Mesothelial cell of epicardium (in vitro differentiated cells): ENCODE data around the gene HSPBAP1. TPM values are rescaled to one million over a fixed set of nuclear protein-coding genes. Genes with fewer than 3 reads are reported as not detected.
"Not testable (repeated sequence)": the region's sequence is repeated elsewhere in the genome, so short reads cannot be mapped to it uniquely, and the experiment has no call there.

Experiments
- DNase-seq, 2 experiments: peaks; one replicate each; pipeline ENCODE4 v3.0.0; 2021; ENCODE audit warnings: low spot score in 2 of 2; ENCODE audit not compliant: unreplicated experiment in 2 of 2
- H3K27ac Mint-ChIP-seq: 2 replicates; pipeline ENCODE4 v1.8.0; 2021; ENCODE audit warnings: mixed read lengths
- H3K27me3 Mint-ChIP-seq: 2 replicates; pipeline ENCODE4 v1.8.0; 2021; ENCODE audit warnings: low read depth, mixed read lengths
- H3K36me3 Mint-ChIP-seq: 2 replicates; pipeline ENCODE4 v1.8.0; 2021; ENCODE audit warnings: mixed read lengths
- H3K4me1 Mint-ChIP-seq: 2 replicates; pipeline ENCODE4 v1.8.0; 2021; ENCODE audit warnings: mixed read lengths
- H3K4me3 Mint-ChIP-seq: 2 replicates; pipeline ENCODE4 v1.8.0; 2021; ENCODE audit warnings: mild to moderate bottlenecking, moderate library complexity, mixed read lengths
- H3K9me3 Mint-ChIP-seq: 2 replicates; pipeline ENCODE4 v1.8.0; 2021; ENCODE audit warnings: mixed read lengths
- CTCF ChIP-seq: fragments of 200-600 bp; sonication (generic); IDR thresholded peaks from one replicate; pipeline ENCODE4 v1.5.0; 2021; ENCODE audit warnings: antibody characterized with exemption; ENCODE audit not compliant: unreplicated experiment
- total RNA-seq: library from RNA; stranded (reverse); gene quantifications from 3 replicates; pipeline ENCODE4 v1.2.1, GENCODE V29; 2021

Gene HSPBAP1
- total RNA-seq, 1 donor from 2014 or later: 11.3 TPM

GRCh38 chr3:122748347-122748746, 45.3 kb downstream of the HSPBAP1 start:
- no peak for DNase-seq
- Mint-ChIP-seq H3K27ac (no peak overlapping the region), H3K4me1 (no peaks in the 10 kb centered on the region), H3K27me3 (no peaks in the 10 kb centered on the region), H3K4me3 (no peak overlapping the region), H3K9me3 (peaks cover 23% of the 10 kb centered on the region), H3K36me3 (peaks cover 41% of the 10 kb centered on the region)
- TF ChIP-seq CTCF: no peak

GRCh38 chr3:122747295-122747694, 46.3 kb downstream of the HSPBAP1 start:
- peaks cover 46% of the 10 kb centered on the region for H3K36me3 Mint-ChIP-seq
- not testable (repeated sequence) for H3K4me1 Mint-ChIP-seq, H3K4me3 Mint-ChIP-seq, H3K27ac Mint-ChIP-seq, H3K27me3 Mint-ChIP-seq, DNase-seq
- H3K9me3 Mint-ChIP-seq: peaks cover 23% of the 10 kb centered on the region

GRCh38 chr3:122745369-122746021, 48.1 kb downstream of the HSPBAP1 start:
- Mint-ChIP-seq H3K36me3 (peaks cover 49% of the 10 kb centered on the region), H3K27me3 (no peaks in the 10 kb centered on the region), H3K9me3 (peaks cover 27% of the 10 kb centered on the region), H3K27ac (no peak overlapping the region), H3K4me1 (no peaks in the 10 kb centered on the region), H3K4me3 (no peak overlapping the region)
- no peak for TF ChIP-seq CTCF
- no peak for DNase-seq

- H3K36me3 Mint-ChIP-seq: peaks cover 58% of the 10 kb centered on the region
- no peaks in the 10 kb centered on the region for H3K4me1 Mint-ChIP-seq
- TF ChIP-seq CTCF: no peak
- no peak overlapping the region for H3K4me3 Mint-ChIP-seq
- peaks cover 25% of the 10 kb centered on the region for H3K9me3 Mint-ChIP-seq
- H3K27ac Mint-ChIP-seq: no peak overlapping the region
- no peak for DNase-seq
- no peaks in the 10 kb centered on the region for H3K27me3 Mint-ChIP-seq
Measured at GRCh38 chr3:122743581-122744120, 50.0 kb downstream of the HSPBAP1 start.

GRCh38 chr3:122742234-122742633, 51.4 kb downstream of the HSPBAP1 start:
- H3K27me3 Mint-ChIP-seq: no peaks in the 10 kb centered on the region
- peaks cover 54% of the 10 kb centered on the region for H3K36me3 Mint-ChIP-seq
- H3K9me3 Mint-ChIP-seq: peaks cover 22% of the 10 kb centered on the region
- no peak for TF ChIP-seq CTCF
- H3K4me1 Mint-ChIP-seq: no peaks in the 10 kb centered on the region
- no peak for DNase-seq
- H3K4me3 Mint-ChIP-seq: no peak overlapping the region
- no peak overlapping the region for H3K27ac Mint-ChIP-seq

GRCh38 chr3:122739172-122739571, 54.5 kb downstream of the HSPBAP1 start:
- DNase-seq: no peak
- Mint-ChIP-seq H3K4me3 (no peak overlapping the region), H3K4me1 (no peaks in the 10 kb centered on the region), H3K9me3 (peaks cover 8% of the 10 kb centered on the region), H3K36me3 (peaks cover 35% of the 10 kb centered on the region), H3K27ac (no peak overlapping the region), H3K27me3 (no peaks in the 10 kb centered on the region)
- TF ChIP-seq CTCF: no peak

GRCh38 chr3:122732682-122733525, 60.7 kb downstream of the HSPBAP1 start:
- DNase-seq, H3K27me3 Mint-ChIP-seq, H3K4me3 Mint-ChIP-seq, H3K4me1 Mint-ChIP-seq, H3K9me3 Mint-ChIP-seq, H3K27ac Mint-ChIP-seq: not testable (repeated sequence)
- peaks cover 36% of the 10 kb centered on the region for H3K36me3 Mint-ChIP-seq
